HepG2 (cell line): ENCODE measurements around the gene ZBED3. TPM values are rescaled to one million over a fixed set of nuclear protein-coding genes. Genes with fewer than 3 reads are reported as not detected.

Experiments used
- NCOA2 ChIP-seq: sonication (generic); formaldehyde crosslinking; IDR thresholded peaks from 2 replicates; pipeline ENCODE4 v1.8.0; 2022; ENCODE audit warnings: inconsistent platforms
- NR1H2 ChIP-seq: sonication (generic); formaldehyde crosslinking; IDR thresholded peaks from 2 replicates; pipeline ENCODE4 v1.8.1; 2022; ENCODE audit warnings: low read depth, missing genetic modification reagents, borderline replicate concordance
- PRMT3 ChIP-seq: sonication (generic); formaldehyde crosslinking; IDR thresholded peaks from 2 replicates; pipeline ENCODE4 v1.8.1; 2022; ENCODE audit warnings: low read depth, mild to moderate bottlenecking, moderate library complexity, missing genetic modification reagents, borderline replicate concordance
- RFXAP ChIP-seq: sonication (generic); formaldehyde crosslinking; IDR thresholded peaks from 2 replicates; pipeline ENCODE4 v1.4.0; 2020; ENCODE audit warnings: missing genetic modification reagents, borderline replicate concordance
- U2AF1 ChIP-seq: fragments of 200-400 bp; formaldehyde crosslinking; optimal IDR thresholded peaks from 2 replicates; pipeline ENCODE3; 2017; ENCODE audit warnings: mild to moderate bottlenecking, low read depth, low read length
- ZNF468 ChIP-seq: sonication (generic); formaldehyde crosslinking; IDR thresholded peaks from 2 replicates; pipeline ENCODE4 v1.8.0; 2022; ENCODE audit warnings: mild to moderate bottlenecking, moderate library complexity, missing genetic modification reagents
- ZNF562 ChIP-seq: sonication (generic); formaldehyde crosslinking; IDR thresholded peaks from 2 replicates; pipeline ENCODE4 v1.8.0; 2022; ENCODE audit warnings: missing genetic modification reagents, borderline replicate concordance
- ZNF83 ChIP-seq: sonication (generic); formaldehyde crosslinking; IDR thresholded peaks from 2 replicates; pipeline ENCODE4 v1.4.0; 2020; ENCODE audit warnings: missing genetic modification reagents, mild to moderate bottlenecking, borderline replicate concordance
- polyA plus RNA-seq, 8 experiments: library from polyadenylated mRNA; depleted of rRNA in 3 of 8; stranded (reverse) in 7 of 8; unstranded in 1 of 8; fragments of >200 nt; fragmentation: Illumina TruSeq in 4 of 8; extraction: Trizol in 4 of 8; gene quantifications; 2 replicates each; pipeline versions ENCODE4 v1.2.1 to v1.2.3, GENCODE V29; 2011 to 2016; ENCODE audit warnings: low read depth in 4 of 8, missing spikeins in 1 of 8, mixed read lengths in 1 of 8; ENCODE audit not compliant: insufficient read depth in 1 of 8
- total RNA-seq, 5 experiments: library from RNA; depleted of rRNA; stranded (reverse); fragments of >200 nt; fragmentation: Illumina TruSeq; extraction: Trizol; gene quantifications; 2 replicates each; pipeline ENCODE4 v1.2.3, GENCODE V29; 2016; ENCODE audit warnings: low read depth in 1 of 5
- TF ChIP-seq, protein P1 (sequence below): IDR thresholded peaks from 2 replicates; pipeline ENCODE4 v1.6.1; 2012; ENCODE audit warnings: low read length, improper control_type of control experiment
- TF ChIP-seq, protein P2 (sequence below): sonication (generic); formaldehyde crosslinking; IDR thresholded peaks from 2 replicates; pipeline ENCODE4 v1.5.0; 2020; ENCODE audit warnings: missing genetic modification reagents, mild to moderate bottlenecking, borderline replicate concordance
- TF ChIP-seq, protein P3 (sequence below), 2 experiments: sonication (generic) in 1 of 2; formaldehyde crosslinking in 1 of 2; IDR thresholded peaks; 2 replicates each; pipeline versions ENCODE4 v1.4.0 to v1.6.1; 2016 to 2020; ENCODE audit warnings: borderline replicate concordance in 1 of 2, low read depth in 1 of 2, mild to moderate bottlenecking in 1 of 2, missing genetic modification reagents in 1 of 2
- TF ChIP-seq, protein P4 (sequence below): fragments of 450-650 bp; IDR thresholded peaks from 2 replicates; pipeline ENCODE4 v1.6.1; 2016
- TF ChIP-seq, protein P5 (sequence below): sonication (generic); formaldehyde crosslinking; IDR thresholded peaks from 2 replicates; pipeline ENCODE4 v1.4.0; 2020; ENCODE audit warnings: missing genetic modification reagents, borderline replicate concordance

The ZBED3 gene
- total and polyA plus RNA-seq, 2 of the 13 experiments (the other 11 are each of a cell fraction or from before 2014, with no cell fraction given): 2.3 to 8.1 TPM

DNA sequence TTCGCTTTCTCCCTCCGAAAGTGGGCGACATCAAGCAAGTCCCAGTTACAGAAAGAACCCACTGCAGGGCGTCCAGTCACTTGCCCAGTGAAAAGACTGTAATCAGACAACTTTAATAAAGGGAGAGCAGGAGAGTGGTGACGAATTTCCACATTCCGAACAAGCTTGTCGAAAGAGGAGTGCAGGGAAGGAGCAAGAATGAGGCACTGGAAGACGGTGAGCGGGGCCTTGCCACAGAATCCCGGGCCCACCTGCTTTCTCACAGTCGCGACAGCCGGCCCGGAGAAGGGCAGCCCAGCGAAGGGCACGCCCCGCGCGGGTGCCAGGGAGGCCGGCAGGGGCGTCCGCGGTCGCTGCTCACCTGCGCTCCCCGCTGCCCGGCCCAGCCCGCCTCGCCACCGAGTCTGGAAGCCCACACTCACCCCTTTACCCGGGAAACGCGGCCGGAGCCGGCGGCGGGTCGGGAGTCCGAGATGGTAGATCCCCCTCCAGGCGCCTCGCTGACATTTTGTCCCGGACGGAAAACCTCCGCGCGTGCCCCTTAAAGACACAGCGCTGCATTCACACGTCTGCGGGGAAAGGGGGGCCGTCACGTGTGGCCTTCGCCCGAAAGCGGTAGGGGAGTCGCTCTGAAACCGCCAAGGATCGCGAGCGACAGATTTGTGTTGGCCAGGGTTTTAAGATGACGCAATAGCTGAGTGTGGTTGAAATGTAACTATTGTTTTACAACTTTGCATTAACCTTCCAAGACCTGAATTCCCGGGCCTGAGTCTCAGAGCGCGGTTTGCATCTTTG is at the start of gene ZBED3 (continued):
- TF ChIP-seq NR1H2 (CRISPR knock-in tag) (peak; percentile 54; the same call in 1 of the 2 replicates), RFXAP (CRISPR knock-in tag) (no peak), NCOA2 (no peak), U2AF1 (no peak), PRMT3 (CRISPR knock-in tag) (no peak), ZNF83 (no peak), ZNF562 (CRISPR knock-in tag) (0 out of 2 replicates have a peak, but pooled peaks have one; percentile 43), ZNF468 (CRISPR knock-in tag) (peak; percentile 74; the same call in 1 of the 2 replicates)
- TF ChIP-seq, protein P1, sequence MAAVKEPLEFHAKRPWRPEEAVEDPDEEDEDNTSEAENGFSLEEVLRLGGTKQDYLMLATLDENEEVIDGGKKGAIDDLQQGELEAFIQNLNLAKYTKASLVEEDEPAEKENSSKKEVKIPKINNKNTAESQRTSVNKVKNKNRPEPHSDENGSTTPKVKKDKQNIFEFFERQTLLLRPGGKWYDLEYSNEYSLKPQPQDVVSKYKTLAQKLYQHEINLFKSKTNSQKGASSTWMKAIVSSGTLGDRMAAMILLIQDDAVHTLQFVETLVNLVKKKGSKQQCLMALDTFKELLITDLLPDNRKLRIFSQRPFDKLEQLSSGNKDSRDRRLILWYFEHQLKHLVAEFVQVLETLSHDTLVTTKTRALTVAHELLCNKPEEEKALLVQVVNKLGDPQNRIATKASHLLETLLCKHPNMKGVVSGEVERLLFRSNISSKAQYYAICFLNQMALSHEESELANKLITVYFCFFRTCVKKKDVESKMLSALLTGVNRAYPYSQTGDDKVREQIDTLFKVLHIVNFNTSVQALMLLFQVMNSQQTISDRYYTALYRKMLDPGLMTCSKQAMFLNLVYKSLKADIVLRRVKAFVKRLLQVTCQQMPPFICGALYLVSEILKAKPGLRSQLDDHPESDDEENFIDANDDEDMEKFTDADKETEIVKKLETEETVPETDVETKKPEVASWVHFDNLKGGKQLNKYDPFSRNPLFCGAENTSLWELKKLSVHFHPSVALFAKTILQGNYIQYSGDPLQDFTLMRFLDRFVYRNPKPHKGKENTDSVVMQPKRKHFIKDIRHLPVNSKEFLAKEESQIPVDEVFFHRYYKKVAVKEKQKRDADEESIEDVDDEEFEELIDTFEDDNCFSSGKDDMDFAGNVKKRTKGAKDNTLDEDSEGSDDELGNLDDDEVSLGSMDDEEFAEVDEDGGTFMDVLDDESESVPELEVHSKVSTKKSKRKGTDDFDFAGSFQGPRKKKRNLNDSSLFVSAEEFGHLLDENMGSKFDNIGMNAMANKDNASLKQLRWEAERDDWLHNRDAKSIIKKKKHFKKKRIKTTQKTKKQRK: no peak
- TF ChIP-seq, protein P2, sequence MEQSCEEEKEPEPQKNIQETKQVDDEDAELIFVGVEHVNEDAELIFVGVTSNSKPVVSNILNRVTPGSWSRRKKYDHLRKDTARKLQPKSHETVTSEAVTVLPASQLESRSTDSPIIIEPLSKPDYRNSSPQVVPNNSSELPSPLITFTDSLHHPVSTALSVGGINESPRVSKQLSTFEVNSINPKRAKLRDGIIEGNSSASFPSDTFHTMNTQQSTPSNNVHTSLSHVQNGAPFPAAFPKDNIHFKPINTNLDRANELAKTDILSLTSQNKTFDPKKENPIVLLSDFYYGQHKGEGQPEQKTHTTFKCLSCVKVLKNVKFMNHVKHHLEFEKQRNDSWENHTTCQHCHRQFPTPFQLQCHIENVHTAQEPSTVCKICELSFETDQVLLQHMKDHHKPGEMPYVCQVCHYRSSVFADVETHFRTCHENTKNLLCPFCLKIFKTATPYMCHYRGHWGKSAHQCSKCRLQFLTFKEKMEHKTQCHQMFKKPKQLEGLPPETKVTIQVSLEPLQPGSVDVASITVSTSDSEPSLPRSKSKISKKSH: no peak
- TF ChIP-seq, protein P3, sequence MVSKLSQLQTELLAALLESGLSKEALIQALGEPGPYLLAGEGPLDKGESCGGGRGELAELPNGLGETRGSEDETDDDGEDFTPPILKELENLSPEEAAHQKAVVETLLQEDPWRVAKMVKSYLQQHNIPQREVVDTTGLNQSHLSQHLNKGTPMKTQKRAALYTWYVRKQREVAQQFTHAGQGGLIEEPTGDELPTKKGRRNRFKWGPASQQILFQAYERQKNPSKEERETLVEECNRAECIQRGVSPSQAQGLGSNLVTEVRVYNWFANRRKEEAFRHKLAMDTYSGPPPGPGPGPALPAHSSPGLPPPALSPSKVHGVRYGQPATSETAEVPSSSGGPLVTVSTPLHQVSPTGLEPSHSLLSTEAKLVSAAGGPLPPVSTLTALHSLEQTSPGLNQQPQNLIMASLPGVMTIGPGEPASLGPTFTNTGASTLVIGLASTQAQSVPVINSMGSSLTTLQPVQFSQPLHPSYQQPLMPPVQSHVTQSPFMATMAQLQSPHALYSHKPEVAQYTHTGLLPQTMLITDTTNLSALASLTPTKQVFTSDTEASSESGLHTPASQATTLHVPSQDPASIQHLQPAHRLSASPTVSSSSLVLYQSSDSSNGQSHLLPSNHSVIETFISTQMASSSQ (IDR thresholded peaks at IDR 0.05; ENCODE audit: low read depth): 0 out of 2 replicates have a peak, but pooled peaks have one; percentile 39
- TF ChIP-seq, protein P3 (CRISPR knock-in tag; IDR thresholded peaks at IDR 0.05; ENCODE audit: borderline replicate concordance): peak; percentile 54; the same call in 1 of the 2 replicates
- TF ChIP-seq, protein P4, sequence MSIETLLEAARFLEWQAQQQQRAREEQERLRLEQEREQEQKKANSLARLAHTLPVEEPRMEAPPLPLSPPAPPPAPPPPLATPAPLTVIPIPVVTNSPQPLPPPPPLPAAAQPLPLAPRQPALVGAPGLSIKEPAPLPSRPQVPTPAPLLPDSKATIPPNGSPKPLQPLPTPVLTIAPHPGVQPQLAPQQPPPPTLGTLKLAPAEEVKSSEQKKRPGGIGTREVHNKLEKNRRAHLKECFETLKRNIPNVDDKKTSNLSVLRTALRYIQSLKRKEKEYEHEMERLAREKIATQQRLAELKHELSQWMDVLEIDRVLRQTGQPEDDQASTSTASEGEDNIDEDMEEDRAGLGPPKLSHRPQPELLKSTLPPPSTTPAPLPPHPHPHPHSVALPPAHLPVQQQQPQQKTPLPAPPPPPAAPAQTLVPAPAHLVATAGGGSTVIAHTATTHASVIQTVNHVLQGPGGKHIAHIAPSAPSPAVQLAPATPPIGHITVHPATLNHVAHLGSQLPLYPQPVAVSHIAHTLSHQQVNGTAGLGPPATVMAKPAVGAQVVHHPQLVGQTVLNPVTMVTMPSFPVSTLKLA: no peak
- TF ChIP-seq, protein P5, sequence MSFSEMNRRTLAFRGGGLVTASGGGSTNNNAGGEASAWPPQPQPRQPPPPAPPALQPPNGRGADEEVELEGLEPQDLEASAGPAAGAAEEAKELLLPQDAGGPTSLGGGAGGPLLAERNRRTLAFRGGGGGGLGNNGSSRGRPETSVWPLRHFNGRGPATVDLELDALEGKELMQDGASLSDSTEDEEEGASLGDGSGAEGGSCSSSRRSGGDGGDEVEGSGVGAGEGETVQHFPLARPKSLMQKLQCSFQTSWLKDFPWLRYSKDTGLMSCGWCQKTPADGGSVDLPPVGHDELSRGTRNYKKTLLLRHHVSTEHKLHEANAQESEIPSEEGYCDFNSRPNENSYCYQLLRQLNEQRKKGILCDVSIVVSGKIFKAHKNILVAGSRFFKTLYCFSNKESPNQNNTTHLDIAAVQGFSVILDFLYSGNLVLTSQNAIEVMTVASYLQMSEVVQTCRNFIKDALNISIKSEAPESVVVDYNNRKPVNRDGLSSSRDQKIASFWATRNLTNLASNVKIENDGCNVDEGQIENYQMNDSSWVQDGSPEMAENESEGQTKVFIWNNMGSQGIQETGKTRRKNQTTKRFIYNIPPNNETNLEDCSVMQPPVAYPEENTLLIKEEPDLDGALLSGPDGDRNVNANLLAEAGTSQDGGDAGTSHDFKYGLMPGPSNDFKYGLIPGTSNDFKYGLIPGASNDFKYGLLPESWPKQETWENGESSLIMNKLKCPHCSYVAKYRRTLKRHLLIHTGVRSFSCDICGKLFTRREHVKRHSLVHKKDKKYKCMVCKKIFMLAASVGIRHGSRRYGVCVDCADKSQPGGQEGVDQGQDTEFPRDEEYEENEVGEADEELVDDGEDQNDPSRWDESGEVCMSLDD (CRISPR knock-in tag): peak; percentile 76
